ENCODE data around the gene MYO15A. TPM values are rescaled to one million over a fixed set of nuclear protein-coding genes. Genes with fewer than 3 reads are reported as not detected.

MYO15A gene
- total RNA-seq, 1 experiment from 2014 or later, result 3.5 TPM

DNA sequence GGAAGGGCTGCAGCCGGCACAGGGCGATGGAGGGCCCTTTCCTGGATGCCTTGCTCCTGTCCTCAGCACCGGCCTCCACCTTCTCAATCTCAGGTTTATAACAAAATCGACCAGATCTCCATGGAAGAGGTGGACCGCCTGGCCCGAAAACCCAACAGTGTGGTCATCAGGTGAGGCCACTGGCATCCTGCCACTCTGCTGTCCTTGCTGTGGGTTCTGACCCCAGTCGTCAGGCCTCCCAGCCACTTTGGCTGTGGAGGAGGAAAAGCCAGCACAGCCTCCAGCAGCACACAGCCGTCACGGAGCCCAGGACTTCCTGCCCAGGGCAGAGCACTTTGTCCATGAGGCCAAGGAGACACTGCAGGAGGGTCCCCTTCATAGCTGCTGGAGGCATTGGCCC, 6.7 kb upstream of the MYO15A start:
- H3K27ac ChIP-seq, result no peak overlapping the region
- H3F3A ChIP-seq (ENCODE audit: insufficient read depth, low read depth), result no peaks in the 10 kb centered on the region
- no TSS peak for BruUV-seq (replicated peaks)
- H3K9me3 ChIP-seq (ENCODE audit: insufficient read depth, low read depth), result no peaks in the 10 kb centered on the region
- H3K9me2 ChIP-seq (ENCODE audit: insufficient read depth), result no peaks in the 10 kb centered on the region
- H2AFZ ChIP-seq, result no peak overlapping the region
- no peaks in the 10 kb centered on the region for H3K4me1 ChIP-seq (replicated peaks; ENCODE audit: insufficient read depth)
- no peak for DNase-seq
- intact Hi-C loops (cut with micrococcal nuclease; ENCODE audit: unreplicated experiment), result no loop called here
- H3K79me2 ChIP-seq (ENCODE audit: low read depth), result no peaks in the 10 kb centered on the region
- H3K36me3 ChIP-seq (ENCODE audit: low read depth), result peaks cover 15% of the 10 kb centered on the region
- peaks cover 8% of the 10 kb centered on the region for H4K20me1 ChIP-seq (ENCODE audit: insufficient read depth)
- H3K4me3 ChIP-seq, result no peak overlapping the region
- no peak overlapping the region for H3K4me2 ChIP-seq
- TF ChIP-seq, protein P1, sequence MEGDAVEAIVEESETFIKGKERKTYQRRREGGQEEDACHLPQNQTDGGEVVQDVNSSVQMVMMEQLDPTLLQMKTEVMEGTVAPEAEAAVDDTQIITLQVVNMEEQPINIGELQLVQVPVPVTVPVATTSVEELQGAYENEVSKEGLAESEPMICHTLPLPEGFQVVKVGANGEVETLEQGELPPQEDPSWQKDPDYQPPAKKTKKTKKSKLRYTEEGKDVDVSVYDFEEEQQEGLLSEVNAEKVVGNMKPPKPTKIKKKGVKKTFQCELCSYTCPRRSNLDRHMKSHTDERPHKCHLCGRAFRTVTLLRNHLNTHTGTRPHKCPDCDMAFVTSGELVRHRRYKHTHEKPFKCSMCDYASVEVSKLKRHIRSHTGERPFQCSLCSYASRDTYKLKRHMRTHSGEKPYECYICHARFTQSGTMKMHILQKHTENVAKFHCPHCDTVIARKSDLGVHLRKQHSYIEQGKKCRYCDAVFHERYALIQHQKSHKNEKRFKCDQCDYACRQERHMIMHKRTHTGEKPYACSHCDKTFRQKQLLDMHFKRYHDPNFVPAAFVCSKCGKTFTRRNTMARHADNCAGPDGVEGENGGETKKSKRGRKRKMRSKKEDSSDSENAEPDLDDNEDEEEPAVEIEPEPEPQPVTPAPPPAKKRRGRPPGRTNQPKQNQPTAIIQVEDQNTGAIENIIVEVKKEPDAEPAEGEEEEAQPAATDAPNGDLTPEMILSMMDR (conservative IDR thresholded peaks at IDR 0.05), result no peak
- TF ChIP-seq EZH2 (IDR thresholded peaks at IDR 0.05; ENCODE audit: low read depth), result no peak
- H3K27me3 ChIP-seq (ENCODE audit: insufficient read depth, low read depth), result no peaks in the 10 kb centered on the region
- ChIA-PET POLR2A (ENCODE audit: unreplicated experiment) (no interaction called here), CTCF (no interaction called here)

DNA sequence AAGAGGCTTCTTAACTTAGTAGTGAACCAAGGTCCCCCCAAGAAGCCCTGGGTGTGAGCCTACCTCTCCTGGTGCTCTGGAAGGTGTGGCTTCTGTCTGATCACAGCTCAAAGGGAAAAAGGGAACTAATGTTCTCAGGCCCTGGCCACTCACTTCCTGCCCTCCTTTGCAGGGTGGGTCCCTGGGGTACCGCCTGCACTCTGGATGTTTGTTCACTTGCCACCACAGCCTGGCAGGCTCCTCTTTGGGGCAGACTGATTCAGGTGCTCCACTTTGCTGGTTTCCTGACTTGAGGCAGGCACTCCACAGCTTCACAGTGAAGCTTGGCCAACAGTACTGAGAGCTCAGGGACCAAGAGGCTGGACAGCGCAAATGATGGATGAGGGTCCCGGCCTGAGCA, 5.9 kb upstream of the MYO15A start:
- peaks cover 7% of the 10 kb centered on the region for H4K20me1 ChIP-seq (ENCODE audit: insufficient read depth)
- peaks cover 7% of the 10 kb centered on the region for H3K36me3 ChIP-seq (ENCODE audit: low read depth)
- no peak overlapping the region for H3K4me2 ChIP-seq
- DNase-seq, result no peak
- BruUV-seq (replicated peaks), result no TSS peak
- H3K79me2 ChIP-seq (ENCODE audit: low read depth), result no peaks in the 10 kb centered on the region
- ChIA-PET CTCF (no interaction called here), POLR2A (ENCODE audit: unreplicated experiment) (no interaction called here)
- no peaks in the 10 kb centered on the region for H3K27me3 ChIP-seq (ENCODE audit: insufficient read depth, low read depth)
- no peaks in the 10 kb centered on the region for H3K9me3 ChIP-seq (ENCODE audit: insufficient read depth, low read depth)
- H2AFZ ChIP-seq, result no peak overlapping the region
- H3K4me3 ChIP-seq, result no peak overlapping the region
- H3K27ac ChIP-seq, result no peak overlapping the region
- TF ChIP-seq, protein P1 (conservative IDR thresholded peaks at IDR 0.05), result no peak
- no peak for TF ChIP-seq EZH2 (IDR thresholded peaks at IDR 0.05; ENCODE audit: low read depth)
- no peaks in the 10 kb centered on the region for H3K4me1 ChIP-seq (replicated peaks; ENCODE audit: insufficient read depth)
- no peaks in the 10 kb centered on the region for H3F3A ChIP-seq (ENCODE audit: insufficient read depth, low read depth)
- H3K9me2 ChIP-seq (ENCODE audit: insufficient read depth), result no peaks in the 10 kb centered on the region
- intact Hi-C loops (cut with micrococcal nuclease; ENCODE audit: unreplicated experiment), result no loop called here

DNA sequence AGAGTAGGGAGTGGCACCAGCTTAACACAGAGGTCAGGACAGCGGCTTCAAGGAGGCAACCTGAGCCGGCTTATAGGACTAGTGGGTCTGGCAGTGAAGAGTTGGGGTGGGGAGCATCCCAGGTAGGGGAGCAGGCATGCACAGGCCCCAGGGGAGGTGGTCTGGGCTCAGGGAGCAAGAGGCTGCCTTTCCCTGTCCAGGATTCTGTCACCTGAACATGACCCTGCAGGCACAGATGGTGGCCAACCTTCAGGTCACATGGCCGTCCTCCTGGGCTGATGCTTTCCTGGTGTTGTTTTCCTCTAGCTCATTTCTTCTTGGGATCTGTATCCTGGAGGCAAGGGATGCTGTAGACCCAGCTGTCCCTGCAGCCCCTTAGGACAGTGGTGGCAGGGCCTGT, 3.5 kb upstream of the MYO15A start:
- Histone ChIP-seq H4K20me1 (ENCODE audit: insufficient read depth) (peaks cover 7% of the 10 kb centered on the region), H3K4me2 (no peak overlapping the region), H3K79me2 (ENCODE audit: low read depth) (no peaks in the 10 kb centered on the region), H2AFZ (no peak overlapping the region), H3K4me1 (replicated peaks; ENCODE audit: insufficient read depth) (no peaks in the 10 kb centered on the region), H3K36me3 (ENCODE audit: low read depth) (no peaks in the 10 kb centered on the region; the same call in 1 of the 2 replicates), H3K9me3 (ENCODE audit: insufficient read depth, low read depth) (no peaks in the 10 kb centered on the region), H3F3A (ENCODE audit: insufficient read depth, low read depth) (no peaks in the 10 kb centered on the region; the same call in 1 of the 2 replicates), H3K4me3 (no peak overlapping the region), H3K9me2 (ENCODE audit: insufficient read depth) (no peaks in the 10 kb centered on the region), H3K27ac (no peak overlapping the region), H3K27me3 (ENCODE audit: insufficient read depth, low read depth) (no peaks in the 10 kb centered on the region)
- TF ChIP-seq, protein P1 (conservative IDR thresholded peaks at IDR 0.05), result no peak
- TF ChIP-seq EZH2 (IDR thresholded peaks at IDR 0.05; ENCODE audit: low read depth), result no peak
- DNase-seq, result no peak
- intact Hi-C loops (cut with micrococcal nuclease; ENCODE audit: unreplicated experiment), result no loop called here
- ChIA-PET POLR2A (ENCODE audit: unreplicated experiment) (no interaction called here), CTCF (no interaction called here)
- no TSS peak for BruUV-seq (replicated peaks)

Data from PC-9 (cell line).